NCI-H146 (cell line): Measurements from ENCODE around the gene PRDM9.
"Not testable (repeated sequence)": the region's sequence is repeated elsewhere in the genome, so short reads cannot be mapped to it uniquely, and the experiment has no call there.

Source experiments
- DNase-seq: peaks from one replicate; lab custom pipeline; 2025; lab: John Stamatoyannopoulos, UW

The PRDM9 gene

GRCh38 chr5:23527216-23527920 lies 20.0 kb downstream of the PRDM9 start:
- DNase-seq: not testable (repeated sequence)

GRCh38 chr5:23528677-23529076 lies 21.3 kb downstream of the PRDM9 start:
- DNase-seq: no peak

DNA sequence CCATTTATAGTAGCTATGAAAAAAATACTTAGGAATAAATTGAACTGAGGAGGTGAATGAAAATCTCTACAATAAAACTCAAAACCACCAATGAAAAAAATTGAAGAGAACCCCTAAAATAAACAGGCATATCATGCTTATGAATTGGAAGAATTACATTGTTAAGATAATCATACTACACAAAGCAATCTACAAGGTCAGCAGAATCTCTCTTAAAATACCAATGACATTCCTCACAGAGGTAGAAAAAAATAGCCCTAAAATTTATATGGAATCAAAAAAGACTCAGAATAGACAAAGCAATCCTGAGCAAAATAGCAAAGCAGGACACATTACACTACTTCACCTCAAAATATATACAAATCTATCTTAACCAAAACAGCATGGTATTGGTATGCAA lies 23.2 kb downstream of the PRDM9 start:
- DNase-seq: no peak

DNA sequence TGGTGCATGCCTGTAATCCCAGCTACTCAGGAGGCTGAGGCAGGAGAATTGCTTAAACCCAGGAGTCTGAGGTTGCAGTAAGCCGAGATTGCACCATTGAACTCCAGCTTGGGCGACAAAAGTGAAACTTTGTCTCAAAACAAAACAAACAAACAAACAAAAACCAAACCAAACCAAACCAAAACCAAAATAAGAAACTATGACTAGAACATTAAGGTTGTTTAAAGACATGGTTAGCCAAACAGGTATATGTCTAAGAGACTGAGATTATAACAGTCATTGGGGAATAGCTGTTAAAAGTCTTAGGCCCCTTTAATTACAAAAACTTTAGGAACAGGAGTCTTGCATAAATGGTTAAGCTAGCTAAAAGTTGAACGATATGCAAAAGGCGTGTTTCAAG lies 63.6 kb downstream of the PRDM9 start:
- no peak for DNase-seq
